Muscle of leg (tissue), 11 donors: Measurements from ENCODE around the gene GCNT1. TPM values are rescaled to one million over a fixed set of nuclear protein-coding genes. Genes with fewer than 3 reads are reported as not detected.

Experiments used
- DNase-seq: peaks from one replicate; pipeline ENCODE4 v3.0.0; 2013
- H3K27ac ChIP-seq: one replicate; pipeline ENCODE4 v1.5.1; 2013; ENCODE audit warnings: mild to moderate bottlenecking, low read length, control low read depth
- H3K27me3 ChIP-seq: one replicate; pipeline ENCODE4 v1.6.1; 2013; ENCODE audit warnings: low read length; ENCODE audit not compliant: control insufficient read depth, insufficient read depth
- H3K36me3 ChIP-seq: one replicate; pipeline ENCODE4 v1.6.1; 2013; ENCODE audit warnings: low read length; ENCODE audit not compliant: control insufficient read depth, insufficient read depth
- H3K4me1 ChIP-seq: one replicate; pipeline ENCODE4 v1.6.1; 2013; ENCODE audit warnings: low read length; ENCODE audit not compliant: control insufficient read depth, insufficient read depth
- H3K4me3 ChIP-seq: one replicate; pipeline ENCODE4 v1.5.1; 2013; ENCODE audit warnings: low read length, control low read depth
- H3K9me3 ChIP-seq: replicated peaks from 2 replicates; pipeline ENCODE4 v1.6.1; 2013; ENCODE audit warnings: low read depth, low read length; ENCODE audit not compliant: control insufficient read depth
- WGBS: methylation state at CpG from one replicate; pipeline ENCODE4 v1.1.5; 2013; ENCODE audit warnings: missing lambda C conversion rate; ENCODE audit not compliant: insufficient coverage; 5-methylcytosine and 5-hydroxymethylcytosine counted together
- polyA plus RNA-seq, 8 donors: library from polyadenylated mRNA; unstranded; fragments of 120-200 nt; gene quantifications; one replicate each; pipeline versions ENCODE4 v1.2.1 to v1.2.3, GENCODE V29; 2013; ENCODE audit warnings: inconsistent platforms in 1 of 8, low replicate concordance in 1 of 8; ENCODE audit not compliant: insufficient read length in 8 of 8, insufficient read depth in 1 of 8
- total RNA-seq: library from RNA; stranded (reverse); fragments of 120-200 nt; gene quantifications from one replicate; pipeline ENCODE4 v1.2.4, GENCODE V29; 2013

The GCNT1 gene
- total and polyA plus RNA-seq, 9 donors: 3.0 to 5.9 (median 3.9) TPM

GRCh38 chr9:76552751-76553455 lies 93.9 kb downstream of the GCNT1 start:
- no peak overlapping the region for H3K4me3 ChIP-seq

DNA sequence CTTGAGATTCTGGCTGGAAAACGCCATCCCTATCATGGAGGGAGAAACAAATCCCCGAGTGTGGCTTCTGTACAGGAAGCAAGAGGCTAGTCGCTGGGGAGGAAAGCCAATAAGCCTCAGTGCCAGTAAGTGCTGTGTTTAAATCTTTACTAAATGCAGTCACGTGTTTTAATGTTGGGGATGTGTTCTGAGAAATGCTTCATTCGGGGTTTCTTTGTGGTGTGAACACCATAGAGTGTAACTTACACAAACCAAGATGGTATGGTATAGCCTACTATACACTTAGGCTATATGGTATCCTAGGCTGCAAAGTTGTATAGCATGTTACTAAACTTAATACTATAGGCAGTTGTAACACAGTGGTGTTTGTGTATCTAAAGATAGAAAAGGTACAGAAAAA lies 94.7 kb downstream of the GCNT1 start:
- Histone ChIP-seq H3K9me3 (no peaks in the 10 kb centered on the region), H3K27me3 (no peaks in the 10 kb centered on the region), H3K4me1 (no peaks in the 10 kb centered on the region), H3K36me3 (no peaks in the 10 kb centered on the region), H3K27ac (no peak overlapping the region), H3K4me3 (no peak overlapping the region)
- no peak for DNase-seq
- 90% methylated on average over 2 of the region's 5 CpGs for WGBS

More at GRCh38 chr9:76552751-76553455, 93.9 kb downstream of the GCNT1 start:
- Histone ChIP-seq H3K27me3 (no peaks in the 10 kb centered on the region), H3K27ac (no peak overlapping the region), H3K9me3 (no peaks in the 10 kb centered on the region), H3K36me3 (no peaks in the 10 kb centered on the region), H3K4me1 (no peaks in the 10 kb centered on the region)
- no peak for DNase-seq
- 94% methylated on average over 6 of the region's 11 CpGs for WGBS

Other genes starting within 250 kb of the GCNT1 start
- gene RFK, start 64.8 kb upstream of the GCNT1 start, total RNA-seq: 10.6 TPM
- gene RFK, start 64.8 kb upstream of the GCNT1 start, polyA plus RNA-seq: 10 to 100 TPM; 11.2 to 15.8 (median 12.6) TPM